ENCODE data around the gene TSPAN18. TPM values are rescaled to one million over a fixed set of nuclear protein-coding genes. Genes with fewer than 3 reads are reported as not detected.

Gene TSPAN18
- total and polyA plus RNA-seq, 2 of the 4 experiments (the other 2 are of a cell fraction), result 0.36 to 1.1 TPM

GRCh38 chr11:44866286-44866685 lies 139.5 kb downstream of the TSPAN18 start:
- POLR2A ChIA-PET (ENCODE audit: unreplicated experiment), result no interaction called here
- ATAC-seq (ENCODE audit: low read depth) (no peak), DNase-seq (no peak)
- Histone ChIP-seq H2AK5ac (ENCODE audit: low read depth, low read length) (no peak overlapping the region), H2BK20ac (ENCODE audit: low read depth, low read length) (no peak overlapping the region), H3K9ac (ENCODE audit: low read depth, low read length) (no peak overlapping the region), H3K27ac (ENCODE audit: insufficient read depth, low read length) (no peak overlapping the region), H2AFZ (replicated peaks; ENCODE audit: low read length, poor library complexity) (no peak overlapping the region), H3K56ac (ENCODE audit: extremely low read depth, insufficient read depth, low read length) (no peak overlapping the region), H4K20me1 (ENCODE audit: insufficient read depth, low read length) (no peaks in the 10 kb centered on the region), H2AK9ac (replicated peaks; ENCODE audit: low read depth, low read length, poor library complexity) (no peak overlapping the region), H4K5ac (ENCODE audit: low read depth, low read length) (no peak overlapping the region), H3K4ac (ENCODE audit: low read depth, low read length) (0 out of 2 replicates have a peak overlapping the region, but pooled peaks have one; percentile 6), H3K4me3 (ENCODE audit: insufficient read depth, low read depth, low read length) (no peak overlapping the region), H3K4me2 (ENCODE audit: low read depth, low read length) (no peak overlapping the region), H3K4me1 (ENCODE audit: control insufficient read depth, insufficient read depth, low read length) (peaks cover 23% of the 10 kb centered on the region), H3K14ac (replicated peaks; ENCODE audit: low read depth, low read length) (no peak overlapping the region), H3K36me3 (ENCODE audit: control insufficient read depth, insufficient read depth, low read length) (no peaks in the 10 kb centered on the region), H3K27me3 (ENCODE audit: control insufficient read depth, insufficient read depth, low read length) (peaks cover 11% of the 10 kb centered on the region), H3K23ac (ENCODE audit: low read depth, low read length) (no peak overlapping the region), H2BK5ac (ENCODE audit: low read depth, low read length, poor library complexity, severe bottlenecking) (no peak overlapping the region), H2BK15ac (ENCODE audit: low read depth, low read length) (no peak overlapping the region), H2BK120ac (ENCODE audit: low read depth, low read length) (no peak overlapping the region), H4K8ac (ENCODE audit: low read depth in 2 of 2, low read length in 2 of 2) (no peak overlapping the region), H3K9me3 (ENCODE audit: control insufficient read depth, insufficient read depth, low read length) (no peaks in the 10 kb centered on the region), H3K18ac (ENCODE audit: low read depth, low read length) (no peak overlapping the region), H3K9me1 (ENCODE audit: insufficient read depth, low read length) (peaks cover 12% of the 10 kb centered on the region), H4K91ac (ENCODE audit: insufficient read depth, low read depth, low read length) (no peak overlapping the region; the same call in 1 of the 2 replicates), H3K79me1 (ENCODE audit: low read depth in 1 of 2, low read length in 2 of 2) (no peaks in the 10 kb centered on the region)
- dilution Hi-C loops (cut with HindIII; ENCODE audit: low sequenced_read_pairs, unreplicated experiment) (no loop called here), in situ Hi-C loops (cut with MboI; ENCODE audit: low sequenced_read_pairs) (no loop called here), intact Hi-C loops (cut with micrococcal nuclease) (loop anchor here (5.0 kb wide), 1 partner anchor 74 kb away; no protein-coding TSS in a partner anchor)
- 100% methylated on average over 1 of the region's 6 CpGs; no CpG with 5 or more reads in 1 of the 2 experiments for WGBS, 2 experiments (ENCODE audit: extremely low coverage in 2 of 2, insufficient read length in 1 of 2)
- BruUV-seq (replicated peaks), result no TSS peak
- CTCF ChIA-PET, result interaction anchor here (1.4 kb wide), 1 partner anchor 9 kb away, joined by 3 read pairs; no protein-coding TSS in a partner anchor
- TF ChIP-seq RFX5 (IDR thresholded peaks at IDR 0.05; ENCODE audit: low read depth, low read length) (no peak), CTCF (conservative IDR thresholded peaks at IDR 0.05; ENCODE audit: low read depth, low read length) (no peak), RAD21 (IDR thresholded peaks at IDR 0.05; ENCODE audit: low read length) (no peak), CHD1 (IDR thresholded peaks at IDR 0.05; ENCODE audit: low read depth, low read length) (no peak), BHLHE40 (IDR thresholded peaks at IDR 0.05; ENCODE audit: low read depth, low read length) (no peak), POLR2A (IDR thresholded peaks at IDR 0.05; ENCODE audit: low read depth, low read length) (no peak), NFE2L2 (IDR thresholded peaks at IDR 0.05; ENCODE audit: low read depth, low read length) (no peak), MXI1 (IDR thresholded peaks at IDR 0.05; ENCODE audit: borderline replicate concordance, low read depth, low read length) (no peak), ELK1 (IDR thresholded peaks at IDR 0.05; ENCODE audit: borderline replicate concordance, low read depth, low read length) (no peak)

Data from IMR-90 (cell line).